AG10803 (cell line): ENCODE results near the gene TPK1.

ENCODE experiments used
- DNase-seq: peaks from one replicate; pipeline ENCODE4 v3.0.0; 2010; ENCODE audit warnings: low read depth
- H3K4me3 ChIP-seq: 2 replicates; pipeline ENCODE4 v1.5.1; 2011; ENCODE audit warnings: mild to moderate bottlenecking, low read length, control low read depth
- TF ChIP-seq, protein P1 (sequence below): conservative IDR thresholded peaks from 2 replicates; pipeline ENCODE4 v1.5.1; 2011; ENCODE audit warnings: mild to moderate bottlenecking, low read length, control low read depth, inconsistent platforms

The TPK1 gene

DNA sequence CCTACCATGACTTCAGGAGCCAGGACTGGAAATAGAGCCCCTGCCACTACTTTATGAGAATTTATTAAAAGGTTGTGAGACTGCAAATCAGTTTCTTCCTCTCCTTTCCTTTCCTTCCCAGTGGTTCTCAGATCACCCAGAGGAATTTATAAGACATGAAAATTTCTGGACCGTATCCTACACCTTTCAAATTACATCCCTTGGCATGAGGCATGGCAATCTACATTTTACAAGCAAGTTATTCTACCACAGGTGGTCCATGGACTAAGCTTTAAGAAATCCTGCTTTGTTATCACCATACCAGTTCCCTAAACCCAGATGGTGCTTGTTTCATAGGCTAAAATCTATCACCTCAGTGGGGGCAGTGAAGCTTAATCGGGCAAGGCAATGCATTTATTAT is 66.5 kb downstream of the TPK1 start:
- no peak overlapping the region for H3K4me3 ChIP-seq
- DNase-seq: no peak
- TF ChIP-seq, protein P1, sequence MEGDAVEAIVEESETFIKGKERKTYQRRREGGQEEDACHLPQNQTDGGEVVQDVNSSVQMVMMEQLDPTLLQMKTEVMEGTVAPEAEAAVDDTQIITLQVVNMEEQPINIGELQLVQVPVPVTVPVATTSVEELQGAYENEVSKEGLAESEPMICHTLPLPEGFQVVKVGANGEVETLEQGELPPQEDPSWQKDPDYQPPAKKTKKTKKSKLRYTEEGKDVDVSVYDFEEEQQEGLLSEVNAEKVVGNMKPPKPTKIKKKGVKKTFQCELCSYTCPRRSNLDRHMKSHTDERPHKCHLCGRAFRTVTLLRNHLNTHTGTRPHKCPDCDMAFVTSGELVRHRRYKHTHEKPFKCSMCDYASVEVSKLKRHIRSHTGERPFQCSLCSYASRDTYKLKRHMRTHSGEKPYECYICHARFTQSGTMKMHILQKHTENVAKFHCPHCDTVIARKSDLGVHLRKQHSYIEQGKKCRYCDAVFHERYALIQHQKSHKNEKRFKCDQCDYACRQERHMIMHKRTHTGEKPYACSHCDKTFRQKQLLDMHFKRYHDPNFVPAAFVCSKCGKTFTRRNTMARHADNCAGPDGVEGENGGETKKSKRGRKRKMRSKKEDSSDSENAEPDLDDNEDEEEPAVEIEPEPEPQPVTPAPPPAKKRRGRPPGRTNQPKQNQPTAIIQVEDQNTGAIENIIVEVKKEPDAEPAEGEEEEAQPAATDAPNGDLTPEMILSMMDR: no peak

DNA sequence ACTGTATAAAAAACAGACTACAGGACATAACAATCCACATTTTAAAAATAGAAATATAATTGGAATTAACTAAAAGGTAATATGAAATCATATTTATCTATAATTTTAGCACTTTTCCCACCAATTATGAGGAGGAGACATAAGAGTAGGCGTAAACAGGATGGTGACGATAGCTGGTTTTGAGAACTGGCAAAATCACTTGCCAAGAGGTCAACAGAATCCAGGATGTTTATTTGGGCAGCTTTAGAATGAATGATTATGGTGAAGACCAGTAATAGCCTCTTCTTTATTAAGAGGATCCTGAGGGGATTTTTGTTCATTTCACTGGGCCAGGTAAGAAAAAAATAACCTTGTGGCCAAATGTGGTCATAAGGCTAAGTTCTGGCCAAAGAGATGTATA is 67.2 kb downstream of the TPK1 start:
- TF ChIP-seq, protein P1: no peak
- H3K4me3 ChIP-seq: no peak overlapping the region
- no peak for DNase-seq

DNA sequence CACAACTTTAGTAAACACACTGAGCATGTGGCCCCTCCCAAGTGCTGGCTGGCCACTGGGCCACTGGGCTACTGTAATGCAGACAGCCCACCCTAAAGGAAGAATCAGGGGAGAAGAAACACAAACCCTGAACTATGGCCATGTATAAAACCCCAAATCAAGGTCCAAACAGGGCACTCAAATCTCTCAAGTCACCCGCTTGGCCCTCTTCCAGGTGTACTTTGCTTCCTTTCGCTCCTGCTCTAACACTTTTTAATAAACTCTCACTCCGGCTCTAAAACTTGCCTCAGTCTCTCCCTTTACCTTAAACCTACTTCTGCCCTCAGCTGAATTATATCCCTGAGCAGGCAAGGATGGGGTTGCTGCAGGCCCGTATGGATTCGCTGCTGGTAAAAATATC is 72.6 kb downstream of the TPK1 start:
- H3K4me3 ChIP-seq: no peak overlapping the region
- no peak for DNase-seq
- TF ChIP-seq, protein P1: no peak

DNA sequence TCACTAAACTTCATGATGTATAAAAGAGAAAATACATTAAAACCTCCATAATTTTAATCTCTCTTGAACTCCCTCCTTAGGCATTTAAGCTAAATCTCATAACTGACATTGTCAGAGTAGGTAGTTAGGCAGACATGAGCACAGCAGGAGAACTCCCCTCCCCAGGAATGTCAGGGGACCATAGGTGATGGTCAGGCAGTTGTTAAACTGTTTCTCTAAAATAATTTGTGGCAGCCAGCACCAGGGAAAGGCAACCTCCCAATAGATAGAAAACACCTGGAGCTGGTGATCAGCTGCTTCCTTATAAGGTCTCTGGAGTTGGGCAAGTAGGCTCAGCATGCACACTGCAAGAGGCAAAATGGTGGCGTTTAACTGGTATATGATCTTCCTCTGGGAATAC is 73.0 kb downstream of the TPK1 start:
- DNase-seq: no peak

DNA sequence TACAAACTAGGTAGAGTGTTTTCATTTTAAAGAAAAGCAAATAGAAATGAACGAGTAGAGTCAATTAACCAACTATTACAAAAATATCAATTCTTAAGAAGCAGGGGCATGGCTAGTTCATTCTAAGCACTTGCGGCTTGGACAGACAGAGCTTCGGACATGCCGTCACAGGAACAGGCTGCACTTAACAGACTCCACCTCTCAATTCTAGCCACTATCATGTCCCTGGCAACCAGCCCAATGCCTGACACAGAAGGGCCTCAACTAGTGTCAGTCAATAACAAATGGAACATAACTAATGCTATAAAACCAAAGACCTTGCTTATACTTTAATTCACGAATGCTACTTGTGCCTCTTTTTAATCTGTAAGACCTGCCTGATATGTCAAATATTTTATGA is 74.4 kb downstream of the TPK1 start:
- TF ChIP-seq, protein P1: no peak
- no peak for DNase-seq

More for the DNA sequence above, 73.0 kb downstream of the TPK1 start:
- TF ChIP-seq, protein P1: no peak
- no peak overlapping the region for H3K4me3 ChIP-seq

DNA sequence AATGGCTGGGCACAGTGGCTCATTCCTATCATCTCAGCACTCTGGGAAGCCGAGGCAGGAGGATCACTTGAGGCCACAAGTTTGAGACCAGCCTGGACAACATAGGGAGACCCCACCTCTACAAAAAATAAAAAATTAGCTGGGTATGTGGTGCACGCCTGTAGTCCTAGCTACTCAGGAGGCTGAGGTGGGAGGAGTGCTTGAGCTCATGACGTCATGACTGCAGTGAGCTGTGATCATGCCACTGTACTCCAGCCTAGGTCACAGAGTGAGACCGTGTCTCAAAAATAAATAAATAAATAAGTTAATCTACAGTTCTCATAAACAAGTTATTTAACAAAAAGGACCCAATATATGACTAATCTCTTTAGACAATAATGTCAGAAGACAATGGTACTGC is 76.2 kb downstream of the TPK1 start:
- DNase-seq: no peak
- no peak overlapping the region for H3K4me3 ChIP-seq
- TF ChIP-seq, protein P1: no peak

More for the DNA sequence above, 74.4 kb downstream of the TPK1 start:
- H3K4me3 ChIP-seq: no peak overlapping the region

DNA sequence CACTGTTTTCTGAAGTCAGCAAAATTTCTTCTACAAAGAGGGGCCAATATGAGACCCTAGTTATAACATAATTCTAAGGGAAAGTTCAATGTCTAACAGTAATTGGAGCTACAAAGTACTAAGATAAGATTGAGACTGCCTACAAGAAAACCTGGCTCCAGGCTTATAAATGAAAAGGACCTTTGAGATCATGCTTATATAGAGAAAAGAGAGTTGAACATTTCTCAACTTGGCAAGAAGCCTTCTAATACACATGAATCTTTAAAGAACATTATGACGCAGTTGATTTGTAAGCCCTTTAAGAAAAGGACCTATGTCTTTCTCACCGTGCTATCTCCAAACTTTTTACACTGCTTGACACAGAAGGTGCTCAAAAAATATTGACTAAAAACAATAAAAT is 87.9 kb downstream of the TPK1 start:
- DNase-seq: no peak
- H3K4me3 ChIP-seq: no peak overlapping the region
- TF ChIP-seq, protein P1: no peak
